NCI-H1436 treated with DMSO at 0.1 percent for 48 hours (cell line): ENCODE results near the gene ZNF83.
"Not testable (repeated sequence)": the region's sequence is repeated elsewhere in the genome, so short reads cannot be mapped to it uniquely, and the experiment has no call there.

Experiments used
- DNase-seq: peaks from one replicate; lab custom pipeline; 2025; lab: John Stamatoyannopoulos, UW

Gene ZNF83

GRCh38 chr19:52569638-52569999 lies 68.5 kb downstream of the ZNF83 start:
- DNase-seq: not testable (repeated sequence)

GRCh38 chr19:52567921-52568320 lies 70.2 kb downstream of the ZNF83 start:
- no peak for DNase-seq

- DNase-seq: no peak
Measured at GRCh38 chr19:52566588-52566987, 71.6 kb downstream of the ZNF83 start.

- DNase-seq: no peak
Measured at GRCh38 chr19:52566121-52566520, 72.0 kb downstream of the ZNF83 start.
